ENCODE measurements around the gene CABLES1.
"Not testable (repeated sequence)": the region's sequence is repeated elsewhere in the genome, so short reads cannot be mapped to it uniquely, and the experiment has no call there.

CABLES1 gene

DNA sequence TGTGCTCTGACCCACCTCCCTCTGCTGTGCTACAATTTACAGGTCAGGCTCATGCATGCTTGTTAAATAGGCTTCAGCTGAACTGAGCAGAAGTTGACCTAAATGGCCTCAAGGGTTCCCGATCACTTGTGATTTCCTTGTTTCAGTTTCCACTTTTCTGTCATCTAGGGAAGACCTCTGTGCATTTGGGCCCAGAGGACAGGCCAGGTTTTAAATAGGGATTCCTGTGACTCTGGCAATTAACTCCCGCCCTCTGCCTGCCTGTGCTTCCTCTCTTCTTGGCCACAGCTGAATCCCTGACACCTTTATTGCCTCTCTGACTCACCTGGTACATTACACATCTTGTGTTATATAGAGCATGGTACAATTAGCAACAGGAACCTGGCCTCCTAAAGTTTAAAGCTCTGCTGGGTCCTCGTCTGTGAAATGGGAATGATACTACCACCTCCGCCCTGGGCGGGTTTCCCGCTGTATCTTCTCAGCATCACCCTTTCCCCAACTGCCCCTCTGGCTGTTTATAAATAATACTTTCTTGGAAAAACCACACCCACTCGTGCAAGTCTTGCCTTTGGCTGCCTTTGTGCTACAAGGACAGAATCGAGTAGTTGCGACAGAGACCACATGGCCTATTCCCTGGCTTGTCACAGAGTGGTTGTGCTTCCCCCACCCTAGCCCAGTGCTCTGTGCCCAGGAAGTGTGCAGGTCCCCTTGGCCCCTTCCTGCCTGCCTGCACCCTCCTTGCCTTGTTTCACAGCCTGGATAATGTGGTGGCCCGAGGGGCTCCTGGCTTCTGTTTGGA lies 7.9 kb downstream of the CABLES1 start:
- peak; percentile 91 for DNase-seq

DNA sequence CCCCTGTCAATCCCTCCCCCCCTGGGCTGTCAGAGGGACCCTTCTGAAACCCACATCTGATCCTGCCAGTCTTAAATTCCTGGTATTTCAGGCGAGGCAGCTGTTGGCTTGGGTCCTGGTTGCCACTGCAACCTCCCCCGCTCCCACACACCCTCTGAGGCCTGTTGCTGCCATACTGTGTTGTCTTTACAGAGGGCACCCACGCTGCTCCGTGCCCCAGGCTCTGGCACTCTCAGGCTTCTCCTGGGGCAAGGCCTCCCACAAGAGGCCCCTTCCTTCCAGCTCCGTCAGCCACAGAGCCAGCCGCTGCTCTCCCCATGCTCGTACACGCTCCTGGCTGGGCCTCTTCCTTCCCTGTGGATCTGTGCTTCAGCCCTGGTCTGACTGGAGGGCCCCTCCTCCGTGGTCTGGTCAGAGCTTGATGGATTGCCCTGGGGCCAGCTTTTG lies 8.6 kb downstream of the CABLES1 start:
- DNase-seq = peak; percentile 69

DNA sequence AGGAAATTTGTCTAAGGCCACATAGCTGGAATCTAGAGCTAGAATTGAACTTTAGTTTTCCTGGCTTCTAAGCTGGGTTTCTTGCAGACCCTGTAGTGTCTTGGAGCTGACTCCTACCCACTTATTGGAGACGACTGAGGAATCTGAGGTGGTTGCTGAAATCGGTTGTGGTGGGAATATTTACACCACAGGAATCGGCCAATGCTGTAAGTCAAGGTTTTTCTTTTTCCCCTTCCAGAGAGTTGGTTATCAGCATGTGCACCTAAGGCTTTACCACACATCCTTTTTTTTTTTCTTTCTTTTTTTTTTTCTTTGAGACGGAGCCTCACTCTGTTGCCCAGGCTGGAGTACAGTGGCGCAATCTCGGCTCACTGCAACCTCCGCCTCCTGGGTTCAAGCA lies 9.4 kb downstream of the CABLES1 start:
- peak; percentile 27 for DNase-seq

DNA sequence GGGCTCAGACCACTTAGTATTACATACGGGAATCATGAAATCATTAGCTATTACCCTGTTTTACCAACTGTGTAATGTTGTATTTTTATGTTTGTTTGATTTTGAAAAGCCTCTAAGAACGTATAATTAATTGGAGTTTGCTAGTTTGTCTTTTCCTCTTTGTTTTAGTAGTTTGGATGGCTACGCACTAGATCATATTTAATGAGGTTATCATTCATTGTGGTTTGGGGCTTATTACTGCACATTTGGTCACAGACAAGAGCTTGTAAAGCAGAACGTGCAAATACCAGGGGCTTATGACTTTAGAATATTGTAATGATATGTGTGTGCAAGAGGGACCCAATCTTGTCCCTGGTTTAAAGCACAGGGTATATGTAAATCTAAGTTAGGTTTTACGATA lies 10.3 kb downstream of the CABLES1 start:
- DNase-seq = peak; percentile 60

DNA sequence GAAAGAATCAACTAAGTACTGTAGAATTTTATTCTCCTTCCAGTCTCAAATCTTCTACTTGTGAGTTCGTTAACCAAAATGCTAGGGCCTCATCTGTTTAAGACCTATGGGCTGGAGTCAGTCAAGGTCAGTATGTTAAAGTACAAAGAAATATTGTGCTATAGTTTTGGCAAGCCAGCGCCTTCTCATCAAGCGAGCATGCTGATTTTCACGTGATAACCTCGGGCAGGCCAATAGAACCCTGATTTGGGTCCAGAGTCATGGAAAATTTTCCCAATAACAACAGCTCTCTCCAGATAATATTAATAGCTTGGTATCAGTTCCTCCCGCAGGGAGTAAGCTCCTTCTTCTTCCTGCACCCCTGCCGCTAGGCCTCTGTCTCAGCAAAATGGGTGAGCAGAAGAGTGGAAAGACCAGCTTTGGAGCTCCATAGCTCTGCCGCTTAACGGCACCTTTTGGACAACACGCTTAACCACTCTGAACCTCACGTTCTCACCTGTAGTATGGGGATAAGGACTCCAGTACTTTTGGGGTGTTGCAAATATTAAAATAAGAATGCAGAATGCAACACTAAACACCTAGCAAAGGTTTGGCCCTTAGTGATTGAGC lies 11.7 kb downstream of the CABLES1 start:
- DNase-seq = no peak

DNA sequence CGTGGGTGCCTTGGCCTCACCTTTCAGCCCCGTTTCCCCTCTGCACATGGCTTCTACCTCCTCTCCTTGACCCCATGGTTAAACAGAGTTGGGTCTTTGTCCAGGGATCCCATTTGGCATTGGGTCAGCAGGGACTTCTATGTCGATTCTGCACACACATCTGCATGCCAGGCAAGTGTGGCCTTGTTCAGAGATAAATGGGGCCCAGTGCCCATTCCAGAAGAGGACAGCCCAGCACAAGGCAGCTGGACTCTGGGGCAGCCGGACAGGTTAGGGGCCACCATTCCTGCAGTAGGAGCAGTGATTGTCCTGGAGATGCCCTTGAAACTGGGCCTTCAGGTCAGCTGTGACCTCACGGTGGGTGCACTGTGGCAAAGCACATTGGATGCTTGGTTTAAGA lies 13.1 kb downstream of the CABLES1 start:
- DNase-seq = no peak

DNA sequence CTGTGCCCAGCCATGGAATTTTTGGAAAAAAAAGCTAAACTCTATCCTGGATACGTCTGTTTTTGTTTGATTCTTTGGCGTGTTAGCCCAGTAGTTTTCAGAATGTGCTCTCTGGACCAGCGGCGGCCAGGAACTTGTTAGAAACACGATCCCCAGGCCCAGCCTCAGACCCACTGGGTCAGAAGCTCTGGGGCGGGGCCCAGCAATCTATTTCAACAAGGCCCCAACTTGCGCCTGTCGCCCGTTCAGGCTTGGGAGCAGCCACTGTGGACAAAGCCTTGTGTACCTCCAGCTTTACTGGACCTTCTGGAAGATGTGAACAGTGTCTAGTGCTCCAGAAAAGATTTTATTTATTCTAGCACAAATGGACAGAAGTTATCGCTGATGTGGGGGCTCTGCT lies 14.3 kb downstream of the CABLES1 start:
- no peak for DNase-seq

DNA sequence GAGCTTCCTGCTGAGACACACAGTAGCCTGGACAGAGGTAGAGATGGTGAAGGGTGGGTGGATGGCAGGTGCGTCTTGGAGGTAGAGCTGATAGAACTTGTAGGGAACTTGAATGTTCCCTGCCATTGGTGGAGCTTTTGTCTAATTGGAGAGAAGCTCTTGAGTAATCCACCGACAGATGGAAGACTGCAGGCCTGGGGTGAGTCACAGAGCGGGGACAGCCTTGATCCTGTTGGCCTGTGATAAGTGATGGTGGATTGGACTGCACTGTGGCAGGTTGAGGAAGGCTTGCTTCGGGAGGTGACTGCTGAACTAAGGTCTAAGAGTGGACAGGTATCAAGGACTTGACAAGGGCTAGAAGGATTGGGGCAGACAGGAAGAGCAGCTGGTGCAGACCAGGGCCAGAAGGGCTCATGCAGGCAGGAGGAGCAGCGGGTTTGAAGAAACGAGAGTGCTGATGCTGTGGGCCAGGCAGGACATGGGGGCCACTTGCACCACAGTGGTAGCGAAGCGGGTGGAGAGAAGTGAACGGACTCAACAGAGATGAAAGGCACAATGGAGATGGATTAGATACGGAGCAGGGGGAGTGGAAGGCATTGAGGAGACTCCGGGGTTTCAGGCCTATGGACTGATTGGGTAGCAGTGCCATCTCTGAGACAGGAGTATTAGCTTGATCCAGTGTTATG lies 16.3 kb downstream of the CABLES1 start:
- DNase-seq = peak; percentile 41

DNA sequence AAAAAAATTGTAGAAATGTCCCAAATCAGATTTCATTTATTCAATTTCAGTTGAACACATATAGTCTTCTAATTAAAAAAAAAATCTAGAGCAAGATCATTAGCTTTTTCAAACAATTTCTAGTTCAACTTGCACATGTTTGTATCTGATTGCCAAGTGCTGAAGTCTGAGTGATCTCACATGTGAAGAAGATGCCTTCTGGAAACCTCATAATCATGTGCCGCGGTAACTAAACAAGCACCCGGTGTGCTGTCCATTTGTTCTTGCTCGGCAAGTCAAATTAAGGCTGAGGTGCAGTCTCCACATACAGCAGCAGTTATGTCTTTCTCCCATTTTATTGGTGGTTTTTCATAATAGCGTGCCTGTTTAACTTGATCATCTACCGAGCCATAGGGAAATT lies 18.7 kb downstream of the CABLES1 start:
- no peak for DNase-seq

DNA sequence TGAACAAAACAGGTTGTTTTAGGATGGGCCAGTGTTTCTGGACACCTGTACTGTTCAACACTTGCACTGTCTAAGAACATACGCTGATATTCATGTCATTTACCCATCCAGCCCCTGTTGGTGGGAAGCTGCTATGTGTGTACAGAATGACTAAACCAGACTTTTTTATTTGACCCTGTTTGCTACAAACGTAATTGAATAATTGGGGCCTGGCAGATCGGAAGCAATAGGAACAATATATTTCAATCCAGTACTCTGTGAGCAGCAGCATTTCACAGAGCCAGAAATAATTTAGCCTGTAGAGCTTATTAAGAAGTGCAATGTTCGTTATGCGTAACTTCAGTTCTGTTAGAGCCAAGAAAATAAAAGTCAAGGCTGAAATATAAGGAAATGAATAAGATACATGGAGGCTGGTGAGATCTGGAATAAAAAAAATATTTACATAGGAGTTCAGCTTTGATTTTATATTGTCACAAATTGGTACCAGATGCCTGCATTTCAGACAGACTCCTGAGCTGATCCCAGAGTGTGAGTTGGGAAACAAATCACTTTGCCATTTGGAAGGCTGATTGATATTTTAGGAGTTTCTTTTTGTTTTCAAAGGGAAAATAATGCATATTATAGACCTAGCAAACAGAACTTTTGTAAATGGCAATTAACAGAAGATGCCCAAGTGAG lies 19.7 kb downstream of the CABLES1 start:
- no peak for DNase-seq

DNA sequence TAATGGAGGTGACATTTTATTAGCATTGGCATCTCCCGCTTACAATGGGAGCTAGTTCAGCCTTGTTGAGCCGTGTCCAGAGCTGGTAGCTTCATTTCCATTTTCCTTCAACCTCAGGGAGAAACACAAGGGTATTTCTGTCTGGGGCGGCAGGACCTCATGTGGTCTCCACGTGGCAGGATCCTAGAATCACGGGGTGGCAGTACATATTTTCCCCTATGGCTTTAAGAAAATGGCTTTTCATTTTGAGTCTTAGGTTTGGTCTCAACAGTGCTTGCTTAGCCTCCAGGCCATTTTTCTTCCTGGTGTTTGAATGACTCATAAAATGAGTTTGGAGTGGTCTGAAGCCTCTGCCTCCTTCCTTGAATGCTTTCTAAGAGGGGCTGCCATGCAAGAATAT lies 20.3 kb downstream of the CABLES1 start:
- no peak for DNase-seq

DNA sequence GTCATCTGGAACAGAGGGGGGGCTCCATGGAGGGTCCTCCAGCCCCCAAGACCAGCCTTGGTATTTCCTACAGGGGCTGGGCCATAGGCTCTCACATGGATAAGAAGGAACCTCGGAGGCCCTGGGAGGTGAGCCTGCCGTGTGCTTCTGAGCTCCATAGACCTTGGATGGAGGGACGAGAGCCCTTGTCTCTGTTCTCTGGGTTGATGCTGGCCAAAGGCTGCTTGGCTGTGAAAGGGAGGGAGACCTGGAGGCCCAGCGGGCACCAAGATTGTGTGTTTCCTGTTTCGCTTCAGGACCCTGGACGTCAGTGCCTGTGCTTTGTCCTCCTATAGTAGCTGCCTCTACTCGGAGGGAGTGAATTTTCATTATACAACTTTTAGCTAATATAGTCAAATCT lies 20.8 kb downstream of the CABLES1 start:
- no peak for DNase-seq

DNA sequence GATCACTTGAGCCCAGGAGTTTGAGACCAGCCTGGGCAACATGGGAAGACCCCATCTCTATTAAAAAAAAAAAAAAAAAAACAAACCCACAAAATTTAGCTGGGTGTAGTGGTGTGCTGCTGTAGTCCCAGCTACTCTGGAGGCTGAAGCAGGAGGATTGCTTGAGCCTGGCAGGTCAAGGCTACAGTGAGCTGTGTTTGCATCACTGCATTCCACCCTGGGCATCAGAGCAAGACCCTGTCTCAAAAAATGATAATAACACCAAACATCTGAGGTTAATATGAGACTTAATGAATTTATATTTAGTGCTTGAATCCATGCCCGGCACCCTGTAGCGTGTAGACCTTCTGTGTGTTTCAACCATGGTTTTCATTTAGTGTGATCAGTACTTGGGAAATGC lies 22.8 kb downstream of the CABLES1 start:
- no peak for DNase-seq

DNA sequence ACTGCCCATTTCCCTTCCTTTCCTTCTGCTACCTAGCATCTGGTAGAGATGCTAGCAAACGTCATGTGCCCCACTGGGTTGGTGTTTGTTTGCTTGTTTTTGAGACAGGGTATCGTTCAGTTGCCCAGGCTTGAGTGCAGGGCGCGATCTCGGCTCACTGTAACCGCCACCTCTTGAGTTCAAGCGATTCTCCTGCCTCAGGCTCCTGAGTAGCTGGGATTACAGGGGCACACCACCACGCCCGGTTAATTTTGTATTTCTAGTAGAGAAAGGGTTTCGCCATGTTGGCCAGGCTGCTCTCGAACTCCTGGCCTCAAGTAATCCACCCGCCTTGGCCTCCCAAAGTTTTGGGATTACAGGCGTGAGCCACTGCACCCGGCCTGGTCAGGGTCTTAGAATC lies 23.6 kb downstream of the CABLES1 start:
- not testable (repeated sequence) for DNase-seq

DNA sequence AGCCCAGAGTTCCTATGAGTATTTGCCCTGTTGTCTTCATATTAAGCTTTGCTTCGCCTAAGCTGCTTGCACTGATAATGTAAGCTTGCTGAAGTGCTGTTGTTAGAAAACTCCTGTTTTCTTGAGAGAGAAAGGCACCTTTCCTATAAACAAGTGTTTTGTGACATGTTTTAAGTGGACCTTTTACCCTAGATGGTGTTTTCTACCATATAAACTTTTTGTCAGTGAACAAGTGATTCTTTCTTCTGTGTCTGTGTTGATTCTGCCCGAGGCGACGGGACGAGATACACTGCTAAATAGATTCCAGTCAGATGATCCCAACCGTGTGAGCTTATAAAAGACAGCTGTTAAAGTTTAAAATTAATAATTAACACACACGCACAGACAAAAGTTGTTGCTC lies 24.1 kb downstream of the CABLES1 start:
- no peak for DNase-seq

DNA sequence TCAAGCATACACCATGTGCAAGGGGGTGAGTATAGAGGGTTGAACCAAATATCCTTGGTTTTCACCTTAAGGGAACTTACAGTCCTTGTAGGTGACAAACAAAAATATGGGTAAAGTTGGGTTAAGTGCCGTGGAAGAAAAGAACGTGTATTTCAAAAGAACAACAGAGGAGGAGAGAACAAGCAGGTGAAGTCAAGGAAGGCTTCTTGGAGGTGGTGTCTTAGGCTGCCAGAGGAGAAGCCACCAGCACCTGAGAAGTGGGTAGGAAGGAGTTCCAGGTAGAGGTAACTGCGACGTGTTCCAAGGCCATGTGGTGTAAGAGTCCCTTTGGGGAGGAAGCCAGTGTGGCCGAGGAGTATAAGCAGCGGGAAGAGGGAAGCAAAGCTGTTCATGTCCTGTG lies 27.2 kb downstream of the CABLES1 start:
- DNase-seq = no peak

DNA sequence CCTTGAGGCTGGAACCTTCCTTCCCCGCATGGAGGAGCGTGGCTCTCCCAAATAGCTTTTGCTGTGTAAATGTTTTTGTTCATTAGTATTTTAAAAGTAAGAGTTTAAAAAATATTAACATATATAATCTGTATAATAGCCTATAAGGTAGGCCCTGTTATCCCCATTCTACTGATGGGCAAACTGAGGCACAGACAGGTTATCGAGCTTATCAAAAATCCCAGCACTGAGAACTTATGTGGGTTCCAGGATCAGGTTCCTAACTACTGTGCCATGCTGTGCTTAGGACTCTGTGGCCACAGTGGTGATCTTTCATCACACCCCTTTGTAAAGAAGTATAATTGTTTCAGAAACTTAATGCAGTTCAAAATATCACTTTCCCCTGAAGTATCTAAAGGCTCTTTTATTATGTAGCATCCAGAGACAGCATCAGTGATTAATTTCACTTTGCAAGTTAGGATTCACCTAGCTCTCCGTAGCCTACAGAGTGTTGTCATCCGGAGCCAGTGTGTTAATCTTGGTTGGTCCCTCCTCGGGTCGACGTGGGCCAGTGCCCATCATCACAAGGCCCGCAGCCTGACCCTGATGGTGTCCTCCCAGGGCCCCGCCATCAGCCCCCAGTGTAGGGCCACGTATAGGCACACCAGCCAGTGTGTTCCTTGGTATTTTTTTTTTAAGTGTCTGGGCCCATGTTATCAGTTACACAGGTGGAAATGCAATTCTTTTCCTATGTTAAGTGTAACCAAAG lies 28.7 kb downstream of the CABLES1 start:
- DNase-seq = no peak

DNA sequence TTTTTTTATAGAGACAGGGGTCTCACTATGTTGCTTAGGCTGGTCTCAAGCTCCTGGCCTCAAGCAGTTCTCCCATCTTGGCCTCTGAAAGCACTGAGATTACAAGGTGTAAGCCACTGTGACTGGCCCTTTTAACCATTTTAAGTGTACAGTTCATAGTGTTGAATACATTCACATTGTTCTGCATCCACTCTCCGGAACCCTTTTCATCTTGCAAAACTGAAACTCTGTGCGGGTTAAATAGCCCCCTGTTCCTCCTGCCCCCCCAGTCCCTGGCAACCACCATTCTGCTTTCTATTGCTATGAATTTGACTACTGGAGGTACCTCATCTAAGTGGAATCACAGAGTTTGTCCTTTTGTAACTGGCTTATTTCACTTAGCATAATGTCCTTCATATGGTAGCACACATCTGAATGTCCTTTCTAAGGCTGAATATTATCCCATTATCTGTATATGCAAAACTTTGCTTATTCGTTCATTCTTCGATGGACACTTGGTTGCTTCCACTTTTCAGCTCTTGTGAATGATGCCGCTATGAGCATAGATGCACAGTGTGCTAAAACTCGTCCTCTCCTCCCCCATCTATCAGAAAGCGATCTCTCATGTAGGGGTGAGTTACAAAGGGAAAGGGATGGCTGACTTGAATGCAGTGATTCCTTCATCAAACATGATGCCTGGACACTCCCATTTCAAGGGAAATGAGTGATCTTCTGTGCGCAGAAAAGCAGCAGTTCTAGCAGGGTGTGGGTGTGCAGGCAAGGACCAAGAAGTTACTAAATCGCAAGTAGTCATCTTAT lies 30.2 kb downstream of the CABLES1 start:
- DNase-seq = no peak

DNA sequence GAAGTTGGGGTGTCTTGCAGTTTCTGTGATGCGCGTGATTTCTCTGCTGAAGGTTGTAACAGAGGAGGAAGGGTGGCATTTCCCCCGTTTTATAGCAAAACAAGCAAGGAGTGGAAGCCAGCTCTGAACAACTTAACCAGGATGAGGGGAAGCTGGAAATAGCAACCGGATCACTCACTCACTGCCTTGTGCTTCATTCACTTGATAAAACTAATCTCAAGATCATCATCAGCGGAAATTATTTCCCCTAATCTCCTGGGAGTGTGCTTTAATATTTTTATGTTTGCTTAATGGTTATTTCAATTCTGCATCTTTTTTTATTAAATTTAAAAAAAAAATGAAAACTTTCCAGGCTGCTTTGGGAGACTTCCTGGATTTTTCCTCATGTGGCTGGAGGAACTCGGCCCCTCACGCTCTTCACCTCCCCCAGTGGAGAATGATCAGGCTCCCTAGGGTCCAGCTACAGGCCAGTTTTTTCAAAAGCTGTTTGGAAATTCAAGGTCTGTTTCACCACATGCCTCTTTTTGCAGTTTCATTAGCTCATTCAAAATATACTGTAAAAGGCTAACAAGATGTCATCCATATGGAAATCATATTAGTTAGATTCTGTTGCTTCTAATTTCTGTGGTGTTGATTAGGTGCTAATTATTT lies 31.7 kb downstream of the CABLES1 start:
- DNase-seq = no peak

DNA sequence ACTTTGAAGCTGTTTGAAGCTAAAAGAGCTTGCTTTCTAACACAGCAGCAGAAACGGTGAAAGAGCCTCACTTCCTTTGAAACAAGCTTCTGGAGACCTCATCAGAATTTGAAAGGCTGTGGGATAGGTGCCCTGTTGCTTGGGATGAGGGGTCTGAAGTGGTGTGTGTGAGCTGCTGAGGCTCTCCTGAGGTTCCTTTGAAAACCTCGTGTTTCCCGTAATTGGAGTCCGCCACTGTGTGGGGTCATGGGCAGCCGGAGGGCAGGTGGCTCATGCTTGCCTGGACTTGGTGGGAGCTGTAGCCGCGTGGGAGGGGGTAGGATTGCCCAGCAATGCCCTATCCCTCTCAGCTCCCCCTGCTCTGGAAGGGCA lies 34.4 kb downstream of the CABLES1 start:
- DNase-seq = no peak

DNA sequence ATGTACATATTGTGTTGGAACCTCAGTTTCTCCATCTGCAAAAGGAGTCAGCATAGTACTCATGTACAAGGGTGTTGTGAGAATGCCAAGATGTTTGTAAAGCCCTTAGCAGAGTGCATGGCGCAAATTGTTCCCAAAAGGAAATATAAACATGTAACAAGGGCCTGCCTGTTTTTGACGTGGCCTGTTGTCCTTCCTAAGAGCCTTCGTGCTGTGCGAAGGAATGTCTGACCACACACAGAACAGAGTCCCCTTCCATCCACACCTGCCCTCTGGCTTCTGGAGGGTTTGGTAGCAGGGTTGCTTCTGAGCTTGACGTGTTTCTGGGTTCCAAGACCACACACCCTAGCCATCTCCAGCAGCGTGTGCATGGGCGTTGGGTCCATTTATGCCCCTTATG lies 34.9 kb downstream of the CABLES1 start:
- DNase-seq = no peak

Measured in hematopoietic multipotent progenitor cell treated with erythropoietin and hydrocortisone succinate and interleukin-3 and kit ligand, for 4 days (in vitro differentiated cells).